ENCODE measurements around the gene PRDM2. TPM values are rescaled to one million over a fixed set of nuclear protein-coding genes. Genes with fewer than 3 reads are reported as not detected.
A peak's percentile ranks its signal among the peaks of the same experiment; 100 is the strongest.

Gene PRDM2
- total and polyA plus RNA-seq, 5 donors from 2014 or later = 16.8 to 221 (median 19.7) TPM

DNA sequence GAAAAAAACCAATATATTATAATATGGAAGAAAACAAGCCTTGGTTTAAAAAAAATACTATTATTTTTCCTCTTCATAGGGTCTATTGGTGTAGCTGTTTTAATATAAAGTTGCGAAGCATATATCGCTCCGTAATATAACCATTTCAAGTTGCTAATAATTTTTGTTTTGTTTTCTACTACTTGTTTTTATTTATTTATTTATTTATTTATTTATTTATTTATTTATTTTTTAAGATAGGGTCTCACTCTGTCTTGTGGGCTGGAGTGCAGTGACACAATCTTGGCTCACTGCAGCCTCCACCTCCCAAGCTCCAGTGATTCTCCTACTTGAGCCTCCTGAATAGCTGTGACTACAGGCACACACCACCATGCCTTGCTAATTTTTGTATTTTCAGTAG, 46.4 kb downstream of the PRDM2 start:
- no peak overlapping the region for H3K27ac ChIP-seq (ENCODE audit: insufficient read depth, low read length, poor library complexity, severe bottlenecking)
- peaks cover 0 to 3% (median 0%) of the 10 kb centered on the region in 7 donors for H3K9me3 Mint-ChIP-seq
- no peak for DNase-seq
- peaks cover 18% of the 10 kb centered on the region for H3K36me3 ChIP-seq (ENCODE audit: control insufficient read depth, insufficient read depth, low read length)
- no peak for ATAC-seq (ENCODE audit: low read depth in 2 of 2)
- H3K4me3 ChIP-seq (ENCODE audit: low read depth, low read length) = no peak overlapping the region
- no peaks in the 10 kb centered on the region for H3K9me3 ChIP-seq (ENCODE audit: control insufficient read depth in 2 of 2, low read length in 2 of 2)
- H3K4me1 ChIP-seq (ENCODE audit: control insufficient read depth, insufficient read depth, low read length, poor library complexity, severe bottlenecking) = peaks cover 24% of the 10 kb centered on the region
- H3K4me3 Mint-ChIP-seq = no peak overlapping the region
- H3K27me3 Mint-ChIP-seq = peaks cover 9% of the 10 kb centered on the region
- no peaks in the 10 kb centered on the region for H3K27me3 ChIP-seq (ENCODE audit: control insufficient read depth, insufficient read depth, low read length)
- H3K4me1 Mint-ChIP-seq = peaks cover 31 to 45% (median 38%) of the 10 kb centered on the region in 4 donors
- H3K27ac Mint-ChIP-seq = no peak overlapping the region
- peaks cover 24% of the 10 kb centered on the region for H3K36me3 Mint-ChIP-seq

DNA sequence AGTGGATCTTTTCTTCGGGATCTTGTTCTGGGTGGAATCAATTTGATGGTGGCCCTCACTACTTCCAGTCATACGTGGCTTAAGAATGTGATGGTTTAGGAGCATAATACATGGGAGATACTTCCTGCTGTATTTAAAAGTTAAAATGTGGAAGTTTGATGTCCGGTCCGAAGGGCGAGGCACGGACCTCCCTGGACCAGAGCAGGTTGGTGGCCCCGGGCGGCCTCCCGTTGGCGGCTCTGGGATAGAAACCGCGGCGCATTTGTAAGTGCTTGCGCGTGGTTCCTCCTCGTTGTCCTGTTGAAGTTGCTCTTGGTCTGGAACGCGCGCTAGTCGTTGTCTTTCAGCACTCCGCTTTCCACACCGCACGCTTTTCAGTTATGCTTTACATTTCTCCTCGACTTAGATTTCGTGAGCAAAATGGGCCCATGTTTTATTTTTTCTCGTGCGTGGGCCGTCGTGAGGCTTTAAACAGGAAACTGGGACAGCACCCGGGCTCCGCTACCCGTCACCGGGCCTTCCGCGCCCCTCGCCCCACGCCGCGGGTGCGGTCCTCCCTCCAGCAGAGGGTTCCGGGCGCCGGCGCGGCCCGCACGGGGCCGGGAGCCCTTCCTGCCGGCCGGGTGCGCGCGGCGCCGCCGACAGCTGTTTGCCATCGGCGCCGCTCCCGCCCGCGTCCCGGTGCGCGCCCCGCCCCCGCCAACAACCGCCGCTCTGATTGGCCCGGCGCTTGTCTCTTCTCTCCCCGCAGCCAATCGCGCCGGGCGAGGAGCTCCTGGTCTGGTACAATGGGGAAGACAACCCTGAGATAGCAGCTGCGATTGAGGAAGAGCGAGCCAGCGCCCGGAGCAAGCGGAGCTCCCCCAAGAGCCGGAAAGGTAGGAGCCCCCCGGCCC, 48.9 kb downstream of the PRDM2 start:
- Mint-ChIP-seq H3K4me1 (peaks cover 43 to 59% (median 57%) of the 10 kb centered on the region in 4 donors), H3K9me3 (peaks cover 0 to 3% (median 0%) of the 10 kb centered on the region in 7 donors), H3K27ac (peak overlapping the region; percentile 95 to 99 (median 96)), H3K27me3 (peaks cover 9% of the 10 kb centered on the region), H3K4me3 (peak overlapping the region; percentile 94 to 97 (median 96)), H3K36me3 (peaks cover 23% of the 10 kb centered on the region)
- peak overlapping the region; percentile 72 for H3K4me3 ChIP-seq (ENCODE audit: low read depth, low read length)
- H3K9me3 ChIP-seq (ENCODE audit: control insufficient read depth in 2 of 2, low read length in 2 of 2) = no peaks in the 10 kb centered on the region
- DNase-seq = peak; percentile 95 to 97 (median 96)
- H3K4me1 ChIP-seq (ENCODE audit: control insufficient read depth, insufficient read depth, low read length, poor library complexity, severe bottlenecking) = peaks cover 49% of the 10 kb centered on the region
- peaks cover 13% of the 10 kb centered on the region for H3K36me3 ChIP-seq (ENCODE audit: control insufficient read depth, insufficient read depth, low read length)
- H3K27ac ChIP-seq (ENCODE audit: insufficient read depth, low read length, poor library complexity, severe bottlenecking) = peak overlapping the region; percentile 90
- ATAC-seq (ENCODE audit: low read depth in 2 of 2) = peak; percentile 91 to 92
- no peaks in the 10 kb centered on the region for H3K27me3 ChIP-seq (ENCODE audit: control insufficient read depth, insufficient read depth, low read length)

DNA sequence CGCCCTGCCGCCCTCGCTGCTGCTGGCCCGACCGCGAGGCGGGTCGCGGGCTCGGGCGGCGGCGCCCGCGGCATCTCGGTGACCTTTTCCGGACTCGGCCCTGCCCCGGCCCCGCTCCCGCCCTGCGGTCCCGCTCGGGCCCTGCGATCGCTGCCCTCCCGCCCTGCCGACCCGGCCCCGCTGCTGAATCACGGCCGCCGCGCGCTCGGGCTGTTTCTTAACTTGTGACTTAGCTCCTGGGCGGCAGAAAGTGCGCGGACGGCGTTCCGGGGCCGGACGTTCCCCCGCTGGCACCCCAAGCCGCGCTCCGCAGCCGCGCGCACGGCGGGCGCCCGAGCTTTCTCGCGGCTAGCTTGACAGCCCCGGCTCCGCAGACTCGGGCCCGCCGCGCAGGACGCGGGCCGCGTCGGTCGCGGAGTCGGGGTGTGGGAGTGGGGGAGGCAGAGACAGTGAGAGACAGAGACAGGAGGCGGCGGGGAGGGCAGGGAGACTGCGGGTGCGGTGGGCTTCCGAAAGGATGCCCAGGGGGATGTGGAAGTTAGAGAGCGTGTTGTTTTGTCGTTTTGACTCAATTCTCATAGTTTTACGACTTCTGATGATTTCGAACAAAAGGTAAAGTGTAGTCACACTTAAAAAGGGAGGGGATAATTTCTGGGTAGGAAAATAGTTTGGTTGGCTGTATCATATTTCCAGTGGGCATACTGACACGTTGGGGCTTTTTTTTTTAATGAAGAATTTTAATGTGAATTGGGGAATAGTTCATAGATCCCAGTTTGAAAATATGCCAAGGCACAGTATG, 49.8 kb downstream of the PRDM2 start:
- peak overlapping the region; percentile 95 to 98 (median 97) for H3K27ac Mint-ChIP-seq
- peaks cover 58% of the 10 kb centered on the region for H3K4me1 ChIP-seq (ENCODE audit: control insufficient read depth, insufficient read depth, low read length, poor library complexity, severe bottlenecking)
- H3K36me3 ChIP-seq (ENCODE audit: control insufficient read depth, insufficient read depth, low read length) = peaks cover 20% of the 10 kb centered on the region
- peak overlapping the region; percentile 83 for H3K27ac ChIP-seq (ENCODE audit: insufficient read depth, low read length, poor library complexity, severe bottlenecking)
- H3K36me3 Mint-ChIP-seq = peaks cover 22% of the 10 kb centered on the region
- peak overlapping the region; percentile 94 for H3K4me3 ChIP-seq (ENCODE audit: low read depth, low read length)
- H3K4me1 Mint-ChIP-seq = peaks cover 40 to 67% (median 61%) of the 10 kb centered on the region in 4 donors
- peak in 2 of 3 donors; percentile 52 to 64 for DNase-seq
- ATAC-seq (ENCODE audit: low read depth in 2 of 2) = peak; percentile 8 to 18
- H3K27me3 ChIP-seq (ENCODE audit: control insufficient read depth, insufficient read depth, low read length) = no peaks in the 10 kb centered on the region
- H3K9me3 Mint-ChIP-seq = peaks cover 0 to 3% (median 0%) of the 10 kb centered on the region in 7 donors
- peak overlapping the region; percentile 94 to 98 (median 98) for H3K4me3 Mint-ChIP-seq
- H3K27me3 Mint-ChIP-seq = peaks cover 9% of the 10 kb centered on the region
- H3K9me3 ChIP-seq (ENCODE audit: control insufficient read depth in 2 of 2, low read length in 2 of 2) = no peaks in the 10 kb centered on the region

DNA sequence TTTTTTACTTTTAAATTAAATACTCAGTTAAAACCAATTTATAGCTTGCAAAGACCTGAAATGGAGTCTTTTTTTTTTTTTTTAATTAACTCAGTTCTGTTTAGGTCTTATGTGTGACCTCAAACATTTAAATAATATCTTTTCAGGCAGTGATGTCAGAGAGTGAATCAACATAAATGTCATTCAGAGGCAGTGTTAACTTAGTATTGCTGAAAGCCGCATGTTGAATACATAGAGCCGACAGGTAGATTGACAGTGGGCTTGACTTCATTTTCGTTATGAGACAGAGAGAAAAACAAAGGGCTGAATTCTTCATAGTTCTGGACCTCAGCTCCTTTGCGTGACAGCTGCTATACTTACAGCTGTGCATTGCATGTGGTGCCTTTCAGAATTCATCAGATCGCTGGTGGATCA, 51.5 kb downstream of the PRDM2 start:
- Mint-ChIP-seq H3K27me3 (peaks cover 9% of the 10 kb centered on the region), H3K4me3 (peak overlapping the region; percentile 94 to 98 (median 98)), H3K36me3 (peaks cover 20% of the 10 kb centered on the region), H3K9me3 (peaks cover 0 to 3% (median 0%) of the 10 kb centered on the region in 7 donors), H3K27ac (no peak overlapping the region), H3K4me1 (peaks cover 51 to 75% (median 67%) of the 10 kb centered on the region in 4 donors)
- Histone ChIP-seq H3K4me1 (ENCODE audit: control insufficient read depth, insufficient read depth, low read length, poor library complexity, severe bottlenecking) (peaks cover 75% of the 10 kb centered on the region), H3K27ac (ENCODE audit: insufficient read depth, low read length, poor library complexity, severe bottlenecking) (no peak overlapping the region), H3K27me3 (ENCODE audit: control insufficient read depth, insufficient read depth, low read length) (no peaks in the 10 kb centered on the region), H3K9me3 (ENCODE audit: control insufficient read depth in 2 of 2, low read length in 2 of 2) (no peaks in the 10 kb centered on the region), H3K36me3 (ENCODE audit: control insufficient read depth, insufficient read depth, low read length) (peaks cover 23% of the 10 kb centered on the region), H3K4me3 (ENCODE audit: low read depth, low read length) (peak overlapping the region; percentile 94)
- DNase-seq (no peak), ATAC-seq (ENCODE audit: low read depth in 2 of 2) (no peak)

DNA sequence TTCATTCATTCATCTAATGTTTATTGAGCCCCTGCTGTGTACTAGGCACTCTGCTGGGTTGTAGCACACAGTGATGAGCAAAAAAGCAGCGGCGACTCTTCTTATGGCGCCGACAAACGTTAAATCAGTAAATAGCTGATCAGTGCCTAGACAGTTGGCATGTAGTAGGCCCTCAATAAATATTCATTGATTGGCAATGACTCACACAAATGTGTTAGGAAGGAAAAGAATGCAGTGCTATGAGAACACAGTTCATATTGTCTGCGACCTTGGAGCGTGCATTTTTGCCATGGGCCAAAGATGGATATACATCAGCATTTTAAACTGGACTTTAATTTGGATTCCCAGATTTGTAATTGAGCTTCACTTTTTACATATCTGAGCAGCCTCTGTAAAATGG, 52.0 kb downstream of the PRDM2 start:
- peak overlapping the region; percentile 9 for H3K27ac ChIP-seq (ENCODE audit: insufficient read depth, low read length, poor library complexity, severe bottlenecking)
- Mint-ChIP-seq H3K36me3 (peaks cover 20% of the 10 kb centered on the region), H3K9me3 (peaks cover 0 to 3% (median 0%) of the 10 kb centered on the region in 7 donors), H3K4me3 (peak overlapping the region in 3 of 4 donors; percentile 23 to 98 (median 94)), H3K4me1 (peaks cover 53 to 80% (median 69%) of the 10 kb centered on the region in 4 donors), H3K27me3 (peaks cover 9% of the 10 kb centered on the region), H3K27ac (no peak overlapping the region)
- no peaks in the 10 kb centered on the region for H3K27me3 ChIP-seq (ENCODE audit: control insufficient read depth, insufficient read depth, low read length)
- peaks cover 21% of the 10 kb centered on the region for H3K36me3 ChIP-seq (ENCODE audit: control insufficient read depth, insufficient read depth, low read length)
- H3K4me3 ChIP-seq (ENCODE audit: low read depth, low read length) = peak overlapping the region; percentile 94
- H3K9me3 ChIP-seq (ENCODE audit: control insufficient read depth in 2 of 2, low read length in 2 of 2) = no peaks in the 10 kb centered on the region
- no peak for ATAC-seq (ENCODE audit: low read depth in 2 of 2)
- peaks cover 80% of the 10 kb centered on the region for H3K4me1 ChIP-seq (ENCODE audit: control insufficient read depth, insufficient read depth, low read length, poor library complexity, severe bottlenecking)
- no peak for DNase-seq

DNA sequence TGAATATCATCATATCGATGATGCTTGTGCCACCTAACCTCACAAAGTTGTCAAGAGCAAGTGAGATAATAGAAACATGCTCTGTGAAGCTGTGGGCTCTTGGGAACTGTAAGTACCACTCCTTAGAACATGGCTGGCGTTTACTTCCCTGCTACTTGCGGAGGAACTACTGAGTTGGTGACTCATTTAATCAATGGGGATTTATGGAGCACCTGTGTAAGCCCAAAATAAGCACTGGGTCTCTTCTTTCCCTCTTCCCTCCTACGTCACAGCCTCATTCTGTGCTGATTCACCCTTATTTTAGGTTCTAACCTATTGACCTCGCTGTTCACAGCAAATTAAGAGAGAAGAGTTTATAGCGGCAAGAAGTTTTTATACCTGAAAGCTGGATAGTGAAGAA, 52.9 kb downstream of the PRDM2 start:
- H3K27ac Mint-ChIP-seq = peak overlapping the region; percentile 10 to 70 (median 29)
- H3K9me3 Mint-ChIP-seq = peaks cover 0 to 3% (median 0%) of the 10 kb centered on the region in 7 donors
- ATAC-seq (ENCODE audit: low read depth in 2 of 2) (no peak), DNase-seq (no peak)
- Histone ChIP-seq H3K4me3 (ENCODE audit: low read depth, low read length) (peak overlapping the region; percentile 94), H3K9me3 (ENCODE audit: control insufficient read depth in 2 of 2, low read length in 2 of 2) (no peaks in the 10 kb centered on the region), H3K27ac (ENCODE audit: insufficient read depth, low read length, poor library complexity, severe bottlenecking) (no peak overlapping the region), H3K4me1 (ENCODE audit: control insufficient read depth, insufficient read depth, low read length, poor library complexity, severe bottlenecking) (peaks cover 89% of the 10 kb centered on the region), H3K36me3 (ENCODE audit: control insufficient read depth, insufficient read depth, low read length) (peaks cover 20% of the 10 kb centered on the region), H3K27me3 (ENCODE audit: control insufficient read depth, insufficient read depth, low read length) (no peaks in the 10 kb centered on the region)
- H3K4me3 Mint-ChIP-seq = peak overlapping the region in 3 of 4 donors; percentile 62 to 94 (median 73)
- peaks cover 56 to 86% (median 74%) of the 10 kb centered on the region in 4 donors for H3K4me1 Mint-ChIP-seq
- peaks cover 9% of the 10 kb centered on the region for H3K27me3 Mint-ChIP-seq
- H3K36me3 Mint-ChIP-seq = peaks cover 20% of the 10 kb centered on the region

GRCh38 chr1:13753636-13754402, 53.8 kb downstream of the PRDM2 start:
- Histone ChIP-seq H3K27ac (ENCODE audit: insufficient read depth, low read length, poor library complexity, severe bottlenecking) (peak overlapping the region; percentile 42), H3K4me1 (ENCODE audit: control insufficient read depth, insufficient read depth, low read length, poor library complexity, severe bottlenecking) (peaks cover 88% of the 10 kb centered on the region), H3K36me3 (ENCODE audit: control insufficient read depth, insufficient read depth, low read length) (peaks cover 20% of the 10 kb centered on the region), H3K9me3 (ENCODE audit: control insufficient read depth in 2 of 2, low read length in 2 of 2) (no peaks in the 10 kb centered on the region), H3K27me3 (ENCODE audit: control insufficient read depth, insufficient read depth, low read length) (no peaks in the 10 kb centered on the region), H3K4me3 (ENCODE audit: low read depth, low read length) (peak overlapping the region; percentile 42)
- no peak for ATAC-seq (ENCODE audit: low read depth in 2 of 2)
- Mint-ChIP-seq H3K27ac (peak overlapping the region in 2 of 3 donors; percentile 39 to 53), H3K4me3 (peak overlapping the region; percentile 52 to 94 (median 76)), H3K9me3 (peaks cover 0 to 3% (median 0%) of the 10 kb centered on the region in 7 donors), H3K27me3 (peaks cover 6% of the 10 kb centered on the region), H3K4me1 (peaks cover 51 to 87% (median 71%) of the 10 kb centered on the region in 4 donors), H3K36me3 (peaks cover 20% of the 10 kb centered on the region)
- DNase-seq = no peak
